GM18511 (cell line): ENCODE measurements around the gene ACACB.

Experiments
- ATAC-seq: cut with Tn5 transposase; IDR thresholded peaks from one replicate; pipeline ENCODE4 v1.9.1; 2021; ENCODE audit warnings: mild to moderate bottlenecking, moderate library complexity; ENCODE audit not compliant: unreplicated experiment

ACACB gene

GRCh38 chr12:109115758-109116610 is at the start of gene ACACB:
TSS of gene ACACB (plus strand) at chr12:109116587. CDS start at chr12:109139406, 22,819 bp downstream.
- no peak for ATAC-seq

DNA sequence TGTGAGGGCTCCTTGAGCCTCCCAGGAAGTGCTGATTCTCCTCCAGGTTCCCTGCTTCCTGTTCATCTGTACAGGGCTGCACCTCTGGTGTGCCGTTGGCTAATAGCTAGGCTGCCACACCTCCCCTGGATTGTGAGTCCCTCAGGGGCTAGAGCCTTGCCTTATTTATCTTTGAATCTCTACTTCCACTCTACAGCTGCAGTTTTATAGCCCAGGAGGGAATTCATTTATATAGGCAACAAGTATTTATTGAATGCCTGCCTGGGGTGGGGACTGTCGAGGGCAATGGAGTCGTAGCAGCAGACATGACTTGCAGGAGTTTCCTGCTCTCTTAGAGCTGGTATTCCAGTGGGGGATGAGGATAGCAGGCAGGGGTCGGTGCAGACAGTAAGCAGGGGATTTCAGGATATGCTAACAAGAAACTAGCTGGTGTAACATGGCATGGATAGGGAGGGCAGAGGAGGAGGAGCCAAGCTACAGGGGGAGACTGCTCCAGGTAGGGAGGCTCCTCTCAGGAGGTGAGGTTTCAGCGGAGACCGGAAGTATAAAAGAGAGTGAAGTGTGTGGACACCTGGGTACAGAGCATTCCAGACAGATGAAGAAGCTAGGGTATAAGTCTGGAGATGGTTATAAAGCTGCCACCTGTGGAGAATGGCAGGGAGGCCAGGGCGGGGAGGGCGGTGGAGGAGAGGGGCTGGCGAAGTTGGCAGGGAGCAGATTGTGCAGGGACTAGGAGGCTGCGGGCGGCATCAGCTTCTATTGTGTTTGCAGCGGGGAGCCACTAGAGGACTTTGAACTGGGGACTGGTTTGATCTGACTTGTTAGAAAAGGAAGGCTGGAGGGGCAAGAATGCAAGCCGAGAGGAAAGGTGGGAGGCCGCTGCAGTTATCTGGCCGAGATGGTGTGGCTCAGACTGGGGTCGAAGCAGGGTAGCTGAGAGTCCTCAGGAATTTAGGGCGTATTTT is 46.8 kb upstream of the ACACB start:
- no peak for ATAC-seq

DNA sequence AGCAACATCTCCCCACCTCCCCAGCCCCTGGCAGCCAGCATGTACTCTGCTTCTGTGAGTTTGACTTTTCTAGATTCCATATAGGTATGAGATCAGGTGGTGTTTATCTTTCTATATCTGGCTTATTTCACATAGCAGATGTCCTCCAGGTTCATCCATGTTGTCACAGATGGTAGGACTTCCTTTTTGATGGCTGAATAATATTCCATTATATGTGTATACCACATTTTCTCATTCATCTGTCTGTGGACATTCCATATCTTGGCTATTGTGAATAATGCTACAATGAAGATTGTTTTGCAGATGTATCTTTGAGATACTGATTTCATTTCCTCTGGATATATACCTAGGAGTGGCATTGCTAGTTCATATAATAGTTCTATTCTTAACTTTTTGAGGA is 41.5 kb upstream of the ACACB start:
- no peak for ATAC-seq

GRCh38 chr12:109082751-109083150 is 33.6 kb upstream of the ACACB start:
- ATAC-seq = no peak

DNA sequence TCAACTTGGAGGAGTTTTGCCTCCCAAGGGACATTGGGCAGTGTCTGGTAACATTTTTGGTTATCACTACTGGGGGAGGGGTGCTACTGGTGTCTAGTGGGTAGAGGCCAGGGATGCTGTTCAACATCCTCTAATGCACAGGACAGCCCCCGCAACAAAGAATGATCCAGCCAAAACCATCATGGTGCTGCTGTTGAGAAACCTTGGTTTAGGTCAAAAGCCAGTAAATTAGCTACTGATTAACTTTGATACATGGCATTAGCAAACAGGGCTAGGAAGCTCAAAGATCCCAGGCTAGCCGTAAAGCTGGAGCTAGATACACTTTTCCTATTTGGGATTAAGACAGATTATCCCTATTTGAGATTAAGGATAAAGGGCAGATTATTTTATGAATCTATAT is 32.0 kb upstream of the ACACB start:
- no peak for ATAC-seq

DNA sequence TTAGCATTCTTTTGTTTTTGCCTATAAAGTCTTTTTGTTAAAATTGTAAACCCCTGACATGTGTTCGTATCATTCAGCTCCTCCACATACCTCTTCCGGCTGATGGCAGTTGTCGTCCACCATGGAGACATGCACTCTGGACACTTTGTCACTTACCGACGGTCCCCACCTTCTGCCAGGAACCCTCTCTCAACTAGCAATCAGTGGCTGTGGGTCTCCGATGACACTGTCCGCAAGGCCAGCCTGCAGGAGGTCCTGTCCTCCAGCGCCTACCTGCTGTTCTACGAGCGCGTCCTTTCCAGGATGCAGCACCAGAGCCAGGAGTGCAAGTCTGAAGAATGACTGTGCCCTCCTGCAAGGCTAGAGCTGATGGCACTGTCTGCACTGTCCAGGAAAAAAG is 30.8 kb upstream of the ACACB start:
- no peak for ATAC-seq

DNA sequence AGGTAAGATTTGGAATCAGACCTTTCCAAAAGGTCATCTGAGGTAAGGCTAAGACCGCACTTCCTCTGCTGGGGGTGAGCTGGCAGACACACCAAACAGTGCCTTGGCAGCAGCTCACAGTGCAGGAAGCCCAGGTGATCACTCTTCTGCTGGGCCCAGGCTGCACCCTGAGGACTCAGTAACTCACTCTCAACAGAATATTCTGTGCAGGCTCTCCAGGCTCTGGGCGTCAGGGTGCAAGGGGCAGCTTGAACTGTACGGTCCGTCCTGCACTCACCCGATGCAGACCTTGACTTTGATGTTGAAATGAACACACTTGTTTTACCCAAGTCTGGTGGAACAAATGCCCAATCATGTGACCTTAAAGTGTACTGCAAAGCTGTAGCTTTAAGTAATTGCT is 29.1 kb upstream of the ACACB start:
- no peak for ATAC-seq

DNA sequence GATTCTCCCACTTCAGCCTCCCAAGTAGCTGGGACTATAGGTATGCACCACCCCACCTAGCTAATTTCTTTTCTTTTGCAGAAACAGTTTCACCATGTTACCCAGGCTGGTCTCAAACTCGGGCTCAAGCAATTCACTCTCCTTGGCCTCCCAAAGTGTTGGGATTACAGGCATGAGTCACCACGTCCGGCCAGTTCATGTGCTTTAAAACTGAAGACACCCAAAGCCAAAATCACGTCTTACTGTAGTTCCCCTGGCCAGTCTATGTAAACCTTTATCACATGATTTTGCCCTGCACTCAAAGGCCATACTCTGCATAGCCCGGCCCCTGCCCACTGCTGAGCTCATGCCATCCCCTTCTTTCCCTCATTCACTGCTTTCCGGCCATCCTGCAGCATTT is 27.6 kb upstream of the ACACB start:
- no peak for ATAC-seq

GRCh38 chr12:109089683-109090082 is 26.7 kb upstream of the ACACB start:
- ATAC-seq = no peak

DNA sequence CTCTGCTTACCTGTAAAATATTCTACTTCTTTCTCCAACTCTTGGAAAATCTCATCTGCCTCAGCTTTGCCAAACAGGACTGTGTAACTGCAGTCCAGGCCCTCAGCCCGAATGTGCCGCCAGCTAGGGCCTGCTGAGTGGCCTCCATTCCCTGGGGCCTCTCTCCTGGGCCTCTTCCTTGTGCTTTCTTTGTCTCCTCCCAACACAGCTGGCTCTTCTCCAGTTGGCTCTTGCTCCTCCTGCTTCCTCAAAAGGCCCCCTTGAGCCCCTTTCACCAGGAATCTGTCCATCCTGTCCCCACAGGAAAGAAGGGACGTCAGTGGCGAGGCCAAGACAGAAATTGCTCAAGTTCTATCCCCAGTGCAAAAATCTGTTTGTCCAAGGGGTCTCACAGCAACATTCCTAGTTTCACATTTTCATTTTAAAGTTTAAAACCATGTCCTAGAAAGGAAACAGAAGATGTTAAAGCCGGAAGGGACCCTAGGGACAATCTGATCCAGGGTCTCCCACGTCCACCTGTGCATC is 23.8 kb upstream of the ACACB start:
- no peak for ATAC-seq

DNA sequence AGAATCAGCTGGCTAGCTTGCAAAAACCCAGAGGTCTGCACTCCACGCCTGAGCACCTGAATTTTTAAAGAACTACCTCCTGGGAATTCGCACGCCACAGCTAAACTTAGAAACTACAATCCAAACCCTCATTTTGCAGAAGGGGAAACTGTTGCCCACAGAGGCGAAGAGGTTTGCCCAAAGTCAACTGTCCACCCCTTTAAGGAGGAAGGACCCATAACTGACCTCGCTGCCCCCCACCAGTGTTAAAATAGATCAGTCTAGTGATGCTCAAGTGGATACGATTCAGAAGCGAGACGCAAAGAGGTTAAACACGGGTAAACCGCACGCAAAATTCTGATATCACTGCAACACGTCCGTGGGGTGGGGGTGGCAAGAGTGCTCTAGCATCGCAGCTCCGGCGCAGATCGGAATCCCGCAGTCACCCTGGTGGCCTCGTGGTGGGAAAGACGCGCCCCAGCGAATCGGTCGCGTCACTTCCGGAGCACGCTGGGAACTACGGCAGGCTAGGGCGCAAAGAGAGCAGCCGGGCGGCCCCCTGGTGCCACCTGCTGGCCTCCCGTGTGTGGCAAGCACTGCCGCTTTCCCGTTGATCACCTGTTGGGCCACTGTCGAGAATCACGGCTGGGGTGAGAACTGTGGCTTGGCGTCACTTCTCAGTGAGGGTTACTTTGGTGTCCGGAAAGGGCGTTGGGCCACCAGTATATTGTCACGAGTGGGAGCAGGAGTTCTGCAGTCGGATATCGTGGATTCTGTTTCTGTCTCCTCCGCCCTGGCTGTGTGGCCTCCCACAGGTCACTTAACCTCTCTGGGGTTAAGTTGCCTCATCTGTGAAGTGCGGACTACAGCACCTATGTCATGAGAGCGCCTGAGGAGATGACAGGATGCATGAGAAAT is 23.1 kb upstream of the ACACB start, which contains the start of gene ALKBH2:
TSS of gene ALKBH2 (minus strand) at position 451 of the 897 bp plus-strand sequence. CDS start 686 bp downstream, outside the sequence.
- ATAC-seq = peak; percentile 67

DNA sequence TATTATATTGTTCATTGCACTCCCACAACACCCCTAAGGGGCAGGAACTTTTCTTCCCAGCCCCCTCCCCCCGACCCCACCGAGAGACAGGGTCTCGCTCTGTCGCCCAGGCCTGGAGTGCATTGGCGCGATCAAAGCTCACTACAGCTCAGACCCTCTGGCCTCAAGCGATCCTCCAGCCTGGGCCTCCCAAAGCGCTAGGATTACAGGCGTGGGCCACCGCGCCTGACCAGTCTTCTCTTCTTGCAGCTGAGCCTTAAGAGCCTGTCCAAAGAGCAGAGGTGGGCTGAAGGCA is 19.3 kb upstream of the ACACB start:
- no peak for ATAC-seq

DNA sequence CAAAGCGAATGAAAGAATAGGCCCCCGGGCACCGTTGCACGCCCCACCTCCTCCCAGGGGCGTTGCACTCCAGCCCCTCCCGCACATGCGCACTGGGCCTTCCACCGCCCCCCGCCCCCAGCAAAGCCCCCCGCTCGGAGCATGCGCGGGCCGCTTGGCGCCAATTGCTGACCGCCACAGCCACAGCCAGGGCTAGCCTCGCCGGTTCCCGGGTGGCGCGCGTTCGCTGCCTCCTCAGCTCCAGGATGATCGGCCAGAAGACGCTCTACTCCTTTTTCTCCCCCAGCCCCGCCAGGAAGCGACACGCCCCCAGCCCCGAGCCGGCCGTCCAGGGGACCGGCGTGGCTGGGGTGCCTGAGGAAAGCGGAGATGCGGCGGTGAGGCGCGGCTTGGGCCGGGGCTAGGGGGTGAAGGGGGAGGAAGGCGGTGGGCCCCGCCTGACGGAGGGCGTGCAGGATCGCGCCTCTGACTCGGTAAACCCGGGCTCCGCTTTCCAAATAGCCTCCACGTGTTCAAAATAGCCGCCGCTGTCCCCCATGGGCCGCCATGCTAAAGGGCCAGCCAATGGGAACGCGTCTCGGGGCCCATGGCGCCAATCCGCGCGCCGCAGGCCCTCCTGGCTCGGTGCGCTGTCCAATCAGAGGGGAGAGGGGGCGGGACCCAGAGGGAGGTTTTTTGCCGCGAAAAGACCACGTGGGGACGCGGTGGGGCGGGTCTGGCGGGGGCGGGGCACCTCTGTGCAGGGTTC is 18.8 kb upstream of the ACACB start, which contains the start of gene UNG:
TSS of gene UNG (plus strand) at position 163 of the 748 bp plus-strand sequence. CDS start at position 246, 83 bp downstream.
- ATAC-seq = peak; percentile 91

DNA sequence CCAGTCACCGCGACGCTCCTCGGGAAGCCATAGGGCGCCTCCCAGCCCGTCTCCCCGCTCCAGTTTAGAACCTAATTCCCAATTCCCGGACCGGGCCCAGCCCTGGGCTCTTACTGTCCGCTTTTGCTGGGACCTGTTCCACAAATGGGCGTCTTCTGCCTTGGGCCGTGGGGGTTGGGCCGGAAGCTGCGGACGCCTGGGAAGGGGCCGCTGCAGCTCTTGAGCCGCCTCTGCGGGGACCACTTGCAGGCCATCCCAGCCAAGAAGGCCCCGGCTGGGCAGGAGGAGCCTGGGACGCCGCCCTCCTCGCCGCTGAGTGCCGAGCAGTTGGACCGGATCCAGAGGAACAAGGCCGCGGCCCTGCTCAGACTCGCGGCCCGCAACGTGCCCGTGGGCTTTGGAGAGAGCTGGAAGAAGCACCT is 18.2 kb upstream of the ACACB start:
- peak; percentile 34 for ATAC-seq

DNA sequence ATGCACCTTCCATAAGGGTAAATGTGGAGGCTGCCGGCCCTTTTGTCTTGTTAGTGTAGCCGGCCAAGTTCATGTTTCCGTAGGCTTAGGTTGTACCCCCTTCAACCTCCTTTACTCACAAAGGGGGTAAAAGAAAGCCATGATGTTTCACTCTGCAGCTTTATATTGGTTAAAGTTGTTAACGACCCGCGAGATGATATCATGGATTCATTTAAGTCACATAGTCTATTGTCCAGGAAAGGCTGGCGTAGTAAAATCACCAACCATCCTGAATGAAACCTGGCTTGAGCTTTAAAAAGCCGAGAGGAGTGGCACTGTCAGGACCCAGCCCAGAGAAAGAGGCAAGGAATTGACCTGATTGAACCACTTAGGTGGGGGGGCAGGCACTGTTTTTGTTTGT is 17.7 kb upstream of the ACACB start:
- no peak for ATAC-seq

- no peak for ATAC-seq
Measured at GRCh38 chr12:109099431-109100020, 16.9 kb upstream of the ACACB start.

GRCh38 chr12:109100741-109101140 is 15.6 kb upstream of the ACACB start:
- no peak for ATAC-seq

DNA sequence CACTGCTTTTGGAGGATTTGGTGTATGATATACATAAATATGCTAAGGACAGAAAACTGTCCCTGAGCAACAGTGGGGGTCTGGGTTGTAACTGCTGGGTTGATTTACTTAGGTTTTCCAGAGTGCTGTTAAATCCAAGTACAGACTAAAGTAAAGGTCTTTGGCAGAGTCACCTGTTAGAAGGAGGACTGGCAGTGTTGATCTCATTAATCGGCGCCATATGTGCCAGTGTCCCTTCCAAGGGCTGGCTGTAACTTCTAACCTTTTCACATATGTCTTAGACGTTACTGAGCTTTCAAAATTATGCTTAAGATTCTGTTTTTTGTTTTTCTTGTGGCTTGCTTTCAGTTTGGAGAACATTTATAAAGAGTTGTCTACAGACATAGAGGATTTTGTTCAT is 13.9 kb upstream of the ACACB start:
- ATAC-seq = no peak

DNA sequence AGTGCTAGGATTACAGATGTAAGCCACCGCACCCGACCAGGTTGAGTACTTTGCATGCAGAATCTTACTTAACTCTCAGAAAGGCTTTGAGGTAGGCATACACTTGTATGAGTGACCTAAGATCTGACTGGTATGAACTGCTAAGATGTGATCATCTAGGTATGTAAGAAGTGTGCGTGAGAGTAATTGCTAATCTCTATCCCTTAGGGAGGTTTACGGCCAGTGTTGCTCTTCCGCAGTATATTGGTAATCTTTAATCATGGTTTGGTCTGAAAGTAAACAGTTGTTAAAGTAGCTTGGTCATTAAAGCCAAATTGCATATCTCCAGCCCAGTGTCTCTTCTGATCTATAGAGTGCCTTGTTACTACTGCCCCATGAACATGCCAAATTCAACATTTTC is 11.2 kb upstream of the ACACB start:
- ATAC-seq = no peak
